ENCODE results near the gene SPZ1. TPM values are rescaled to one million over a fixed set of nuclear protein-coding genes. Genes with fewer than 3 reads are reported as not detected.

SPZ1 gene
- total and polyA plus RNA-seq, 8 donors, result not detected

GRCh38 chr5:80282054-80282453 lies 37.7 kb upstream of the SPZ1 start:
- Histone ChIP-seq H3K9me3 (no peaks in the 10 kb centered on the region), H3K4me3 (no peak overlapping the region), H3K4me1 (no peaks in the 10 kb centered on the region), H3K27ac (no peak overlapping the region), H3K27me3 (no peaks in the 10 kb centered on the region), H3K36me3 (no peaks in the 10 kb centered on the region)
- 51 to 59% methylated on average over 3 of the region's 3 CpGs for WGBS, 2 donors
- no peak for TF ChIP-seq CTCF (IDR thresholded peaks at IDR 0.05)
- no peak for ATAC-seq
- FAIRE-seq, result no peak
- intact Hi-C loops (cut with DNase I), result no loop called here
- no peak for DNase-seq

GRCh38 chr5:80283360-80283759 lies 36.4 kb upstream of the SPZ1 start:
- WGBS, 2 donors, result 29 to 75% methylated on average over 1 of the region's 1 CpG
- no peak overlapping the region for H3K4me3 ChIP-seq
- no peaks in the 10 kb centered on the region for H3K27me3 ChIP-seq
- intact Hi-C loops (cut with DNase I), result no loop called here
- no peak for ATAC-seq
- no peaks in the 10 kb centered on the region for H3K4me1 ChIP-seq
- no peaks in the 10 kb centered on the region for H3K9me3 ChIP-seq
- H3K36me3 ChIP-seq, result no peaks in the 10 kb centered on the region
- H3K27ac ChIP-seq, result no peak overlapping the region
- no peak for FAIRE-seq
- no peak for DNase-seq
- TF ChIP-seq CTCF (IDR thresholded peaks at IDR 0.05), result no peak

- no peak for DNase-seq
- H3K9me3 ChIP-seq, result no peaks in the 10 kb centered on the region
These were observed 35.1 kb upstream of the SPZ1 start for GRCh38 chr5:80284720-80285119.

GRCh38 chr5:80288177-80288576 lies 31.6 kb upstream of the SPZ1 start:
- ATAC-seq (no peak), DNase-seq (no peak), FAIRE-seq (no peak)
- Histone ChIP-seq H3K27me3 (no peaks in the 10 kb centered on the region), H3K9me3 (no peaks in the 10 kb centered on the region), H3K36me3 (no peaks in the 10 kb centered on the region), H3K4me1 (no peaks in the 10 kb centered on the region), H3K27ac (no peak overlapping the region), H3K4me3 (no peak overlapping the region)
- WGBS, 2 donors, result 87 to 93% methylated on average over 2 of the region's 2 CpGs
- no peak for TF ChIP-seq CTCF (IDR thresholded peaks at IDR 0.05)
- intact Hi-C loops (cut with DNase I), result no loop called here

More at GRCh38 chr5:80284720-80285119, 35.1 kb upstream of the SPZ1 start:
- TF ChIP-seq CTCF (IDR thresholded peaks at IDR 0.05), result no peak
- Histone ChIP-seq H3K27ac (no peak overlapping the region), H3K36me3 (no peaks in the 10 kb centered on the region), H3K4me1 (no peaks in the 10 kb centered on the region), H3K4me3 (no peak overlapping the region), H3K27me3 (no peaks in the 10 kb centered on the region)
- intact Hi-C loops (cut with DNase I), result no loop called here
- ATAC-seq, result no peak
- 80 to 95% methylated on average over 2 of the region's 2 CpGs for WGBS, 2 donors
- FAIRE-seq, result no peak

- intact Hi-C loops (cut with DNase I), result no loop called here
- ATAC-seq (no peak), DNase-seq (no peak), FAIRE-seq (no peak)
- Histone ChIP-seq H3K27me3 (no peaks in the 10 kb centered on the region), H3K4me1 (no peaks in the 10 kb centered on the region), H3K4me3 (no peak overlapping the region), H3K27ac (no peak overlapping the region), H3K36me3 (no peaks in the 10 kb centered on the region), H3K9me3 (no peaks in the 10 kb centered on the region)
- TF ChIP-seq CTCF (IDR thresholded peaks at IDR 0.05), result no peak
- 93% methylated on average over 2 of the region's 2 CpGs for WGBS, 2 donors
These were observed 30.5 kb upstream of the SPZ1 start for GRCh38 chr5:80289320-80289719.
